Stimulated activated CD8-positive, alpha-beta memory T cell treated with anti-CD3 and anti-CD28 coated beads, Interleukin-12 subunit alpha, Interleukin-12 subunit beta, amount 100 ng/mL, for 1 hour (primary cell): ENCODE results near the gene GRIA2.
"Not testable (repeated sequence)": the region's sequence is repeated elsewhere in the genome, so short reads cannot be mapped to it uniquely, and the experiment has no call there.

Experiments used
- DNase-seq: peaks from one replicate; pipeline ENCODE4 v3.0.0-alpha.2; 2020; ENCODE audit warnings: low read depth

Gene GRIA2

DNA sequence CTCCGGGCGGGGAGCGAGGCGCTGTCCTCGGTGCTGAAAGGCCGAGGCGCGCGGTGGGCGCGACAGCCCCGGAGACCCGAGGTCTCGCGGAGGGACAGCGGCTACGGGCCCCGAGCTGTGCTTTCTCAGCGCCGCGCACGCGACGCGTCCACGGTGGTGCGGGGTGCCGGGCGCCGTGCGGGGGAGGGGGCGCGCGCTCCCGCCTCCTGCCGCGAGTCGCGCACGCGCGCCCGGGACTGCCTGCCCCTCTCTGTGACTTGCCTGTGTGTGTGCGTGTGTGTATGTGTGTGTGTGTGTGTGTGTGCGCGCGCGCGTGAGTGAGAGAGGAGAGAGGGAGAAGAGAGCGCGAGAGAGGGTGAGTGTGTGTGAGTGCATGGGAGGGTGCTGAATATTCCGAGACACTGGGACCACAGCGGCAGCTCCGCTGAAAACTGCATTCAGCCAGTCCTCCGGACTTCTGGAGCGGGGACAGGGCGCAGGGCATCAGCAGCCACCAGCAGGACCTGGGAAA is at the start of gene GRIA2:
TSS of gene GRIA2 (plus strand) at position 358 of the 511 bp plus-strand sequence. CDS start 315 bp downstream, outside the sequence.
- no peak for DNase-seq

DNA sequence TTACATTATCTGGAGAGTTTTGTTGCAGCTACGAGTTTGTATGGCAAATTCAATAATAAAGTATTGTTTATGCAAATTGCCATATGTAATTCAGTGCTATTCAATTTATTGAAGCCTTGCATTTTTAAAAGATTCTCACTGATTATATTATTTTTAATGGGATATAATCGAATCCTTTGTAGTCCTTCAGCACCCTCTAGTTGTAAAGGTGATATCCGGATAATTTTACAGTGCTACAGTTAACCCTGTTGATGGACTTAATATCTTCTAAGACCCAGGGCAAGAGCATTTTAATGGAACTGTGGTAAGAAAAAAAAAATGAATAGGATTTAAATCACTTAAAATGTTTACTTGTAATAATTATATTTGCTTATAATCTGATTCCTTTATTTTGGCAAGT is 48.5 kb upstream of the GRIA2 start:
- DNase-seq, result no peak

DNA sequence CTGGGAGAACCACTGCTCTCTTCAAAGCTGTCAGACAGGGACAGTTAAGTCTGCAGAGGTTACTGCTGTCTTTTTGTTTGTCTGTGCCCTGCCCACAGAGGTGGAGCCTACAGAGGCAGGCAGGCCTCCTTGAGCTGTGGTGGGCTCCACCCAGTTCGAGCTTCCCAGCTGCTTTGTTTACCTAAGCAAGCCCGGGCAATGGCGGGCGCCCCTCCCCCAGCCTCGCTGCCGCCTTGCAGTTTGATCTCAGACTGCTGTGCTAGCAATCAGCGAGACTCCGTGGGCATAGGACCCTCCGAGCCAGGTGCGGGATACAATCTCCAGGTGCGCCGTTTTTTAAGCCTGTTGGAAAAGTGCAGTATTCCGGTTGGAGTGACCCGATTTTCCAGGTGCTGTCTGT is 40.3 kb upstream of the GRIA2 start:
- DNase-seq, result not testable (repeated sequence)

DNA sequence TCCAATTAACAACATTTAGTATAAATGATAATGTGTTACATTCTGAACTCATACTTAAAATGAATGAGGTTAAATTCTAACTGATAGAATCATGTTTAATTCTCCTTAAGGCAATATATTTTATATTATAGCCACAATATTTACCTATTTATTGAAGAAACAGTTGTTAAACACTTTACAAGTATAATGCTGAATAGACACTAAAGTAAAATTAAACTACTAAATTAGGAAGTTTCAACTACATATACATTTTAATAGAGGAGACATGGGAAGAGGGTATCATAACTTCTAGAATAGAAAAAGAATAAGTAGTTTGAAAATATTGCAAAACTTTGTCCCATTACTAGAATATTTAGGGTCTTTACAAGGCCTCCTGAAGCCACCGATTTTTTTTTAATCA is 36.2 kb upstream of the GRIA2 start:
- DNase-seq, result no peak

DNA sequence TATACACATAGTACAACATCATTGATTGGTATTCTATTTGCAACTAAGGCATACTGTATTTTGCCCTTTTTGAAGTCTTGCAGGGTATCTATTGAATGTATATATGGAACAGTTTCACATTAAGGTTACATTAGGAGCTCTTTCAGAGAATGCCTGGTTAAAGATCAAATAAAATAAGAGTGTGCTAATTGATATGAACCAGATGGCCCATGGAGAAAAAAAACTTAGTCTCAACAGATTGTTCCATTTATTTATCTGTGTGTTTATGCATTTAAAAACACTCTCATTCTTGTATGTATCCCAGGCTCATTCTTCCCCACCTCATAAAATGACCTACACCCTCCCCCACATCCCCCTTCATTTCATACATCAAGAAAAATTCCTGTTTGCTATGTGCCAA is 35.2 kb upstream of the GRIA2 start:
- DNase-seq, result no peak

DNA sequence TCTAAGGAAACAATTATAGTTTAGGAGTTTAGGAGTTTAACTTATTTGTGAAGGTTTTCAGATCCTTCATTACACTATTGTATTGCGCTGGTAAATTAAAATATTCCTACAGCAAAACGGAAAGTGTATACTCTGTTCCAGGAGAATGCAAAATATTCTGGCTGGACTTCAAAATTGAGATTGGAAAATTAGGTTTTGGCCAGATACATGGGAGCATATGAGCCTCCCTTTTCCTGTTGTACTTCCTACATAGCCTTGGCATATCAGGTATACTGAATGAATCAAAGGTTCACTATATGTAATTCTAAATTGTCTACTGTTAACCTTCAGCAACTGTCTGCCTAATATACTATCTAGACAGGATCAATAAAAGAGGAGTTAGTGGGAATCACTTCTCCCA is 25.2 kb upstream of the GRIA2 start:
- DNase-seq, result no peak

DNA sequence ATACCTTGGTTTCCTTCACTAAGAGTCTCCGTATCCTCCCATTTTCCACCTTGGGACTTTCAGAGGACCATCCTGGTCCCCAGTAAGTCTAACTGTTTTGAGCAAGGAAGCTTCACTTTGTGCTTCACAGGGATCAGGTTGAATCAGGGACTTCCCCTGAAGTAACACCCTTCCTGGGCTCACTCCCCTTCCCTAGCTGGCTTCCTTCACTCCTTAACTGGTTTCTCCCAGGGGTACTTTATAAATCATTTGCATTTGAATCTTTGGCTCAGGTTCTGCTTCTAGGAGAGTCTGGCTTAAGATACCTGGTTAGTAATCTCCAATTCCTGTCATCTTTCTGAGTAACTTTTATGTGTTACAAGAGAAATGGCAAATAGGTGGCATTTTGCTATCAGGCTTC is 24.5 kb upstream of the GRIA2 start:
- DNase-seq, result no peak

DNA sequence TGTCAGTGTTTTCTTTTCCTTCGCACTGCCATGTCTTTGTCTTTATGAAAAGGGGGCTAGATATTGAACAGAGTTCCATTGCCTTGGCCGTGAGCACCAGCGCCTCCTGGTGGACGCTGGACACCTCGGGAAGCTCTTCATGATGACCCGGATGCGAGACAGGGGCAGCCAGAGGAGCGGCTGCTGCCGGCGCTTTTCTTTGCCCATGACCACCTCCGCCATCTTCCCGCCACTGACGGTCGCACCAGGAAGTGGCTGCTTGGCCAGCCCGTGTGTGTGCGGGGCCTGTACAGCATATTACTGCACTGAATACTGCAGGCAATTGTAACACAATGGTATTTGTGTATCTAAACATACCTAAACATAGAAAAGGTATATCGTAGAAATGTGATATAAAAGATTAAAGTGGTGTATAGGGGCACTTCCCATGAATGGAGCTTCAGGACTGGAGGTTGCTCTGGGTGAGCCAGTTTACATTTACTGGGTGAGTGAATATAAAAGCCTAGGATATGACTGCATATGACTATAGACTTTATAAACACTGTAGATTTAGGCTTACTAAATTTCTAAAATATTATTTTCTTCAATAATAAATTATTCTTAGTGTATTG is 15.8 kb upstream of the GRIA2 start:
- DNase-seq, result no peak

DNA sequence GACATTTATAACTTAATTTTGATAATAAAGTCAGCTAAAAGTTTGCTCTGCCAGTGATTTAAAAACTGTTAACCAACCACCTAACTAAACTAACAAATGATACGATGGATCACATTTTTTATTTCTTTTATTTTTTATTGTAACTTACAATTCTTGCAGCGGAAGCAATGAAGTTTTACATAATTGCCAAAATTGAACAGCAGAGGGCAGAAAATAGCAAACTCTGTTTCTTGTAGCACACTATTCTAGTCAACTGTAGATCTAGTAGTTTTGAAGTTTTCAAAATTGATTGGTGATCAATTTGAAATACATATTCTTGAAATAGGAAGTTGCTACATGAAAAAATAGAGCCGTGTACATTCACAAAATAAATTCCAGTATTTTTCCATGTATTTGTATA is 2.8 kb upstream of the GRIA2 start:
- DNase-seq, result no peak

DNA sequence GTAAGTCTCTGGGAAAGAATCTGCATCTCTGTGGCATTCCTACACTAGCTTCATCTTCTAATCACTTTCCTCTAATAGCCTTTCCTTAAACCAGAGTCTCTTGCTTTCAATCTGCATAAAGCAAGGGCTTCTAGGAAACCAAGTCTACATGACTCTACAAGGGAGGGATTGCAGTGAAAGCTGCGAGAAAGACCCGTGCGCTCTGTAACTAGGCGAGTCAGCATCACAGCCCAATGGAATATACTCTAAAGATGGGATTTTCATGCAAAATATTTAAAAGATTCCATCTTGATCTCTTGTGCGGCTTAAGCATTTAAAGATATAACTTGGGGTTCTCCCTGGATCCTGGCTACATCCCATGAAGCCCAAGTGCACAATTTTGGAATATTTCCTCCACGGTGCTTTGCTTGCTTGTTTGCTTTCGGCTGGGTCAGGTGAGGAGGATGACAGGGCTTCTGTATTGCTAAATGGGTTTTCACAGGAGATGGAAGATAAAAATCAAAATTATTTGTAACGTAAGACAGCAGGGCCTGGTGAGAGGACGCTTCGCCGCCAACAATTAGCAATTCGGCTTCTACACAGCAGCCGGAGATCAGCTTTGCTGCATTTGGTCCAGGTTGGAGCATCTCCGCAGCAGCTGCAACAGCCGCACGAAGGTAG is 687 bp upstream of the GRIA2 start:
- no peak for DNase-seq

DNA sequence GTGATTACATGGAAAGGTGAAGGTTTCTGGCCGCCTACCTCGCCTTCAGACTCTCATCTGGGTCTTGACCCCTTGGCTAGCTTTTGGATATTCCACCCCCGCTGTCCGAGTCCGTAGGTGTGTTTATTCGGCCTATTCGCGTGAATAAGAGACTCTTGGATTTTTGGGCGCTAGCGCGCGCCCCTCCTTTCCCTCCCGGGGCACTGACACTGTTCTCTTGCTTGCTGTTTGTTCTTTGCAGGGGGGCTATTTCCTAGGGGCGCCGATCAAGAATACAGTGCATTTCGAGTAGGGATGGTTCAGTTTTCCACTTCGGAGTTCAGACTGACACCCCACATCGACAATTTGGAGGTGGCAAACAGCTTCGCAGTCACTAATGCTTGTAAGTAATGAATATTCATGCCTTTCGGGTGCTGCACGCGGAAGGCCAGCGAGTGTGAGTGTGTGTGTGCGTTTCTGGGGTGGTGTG is 932 bp downstream of the GRIA2 start:
- no peak for DNase-seq

DNA sequence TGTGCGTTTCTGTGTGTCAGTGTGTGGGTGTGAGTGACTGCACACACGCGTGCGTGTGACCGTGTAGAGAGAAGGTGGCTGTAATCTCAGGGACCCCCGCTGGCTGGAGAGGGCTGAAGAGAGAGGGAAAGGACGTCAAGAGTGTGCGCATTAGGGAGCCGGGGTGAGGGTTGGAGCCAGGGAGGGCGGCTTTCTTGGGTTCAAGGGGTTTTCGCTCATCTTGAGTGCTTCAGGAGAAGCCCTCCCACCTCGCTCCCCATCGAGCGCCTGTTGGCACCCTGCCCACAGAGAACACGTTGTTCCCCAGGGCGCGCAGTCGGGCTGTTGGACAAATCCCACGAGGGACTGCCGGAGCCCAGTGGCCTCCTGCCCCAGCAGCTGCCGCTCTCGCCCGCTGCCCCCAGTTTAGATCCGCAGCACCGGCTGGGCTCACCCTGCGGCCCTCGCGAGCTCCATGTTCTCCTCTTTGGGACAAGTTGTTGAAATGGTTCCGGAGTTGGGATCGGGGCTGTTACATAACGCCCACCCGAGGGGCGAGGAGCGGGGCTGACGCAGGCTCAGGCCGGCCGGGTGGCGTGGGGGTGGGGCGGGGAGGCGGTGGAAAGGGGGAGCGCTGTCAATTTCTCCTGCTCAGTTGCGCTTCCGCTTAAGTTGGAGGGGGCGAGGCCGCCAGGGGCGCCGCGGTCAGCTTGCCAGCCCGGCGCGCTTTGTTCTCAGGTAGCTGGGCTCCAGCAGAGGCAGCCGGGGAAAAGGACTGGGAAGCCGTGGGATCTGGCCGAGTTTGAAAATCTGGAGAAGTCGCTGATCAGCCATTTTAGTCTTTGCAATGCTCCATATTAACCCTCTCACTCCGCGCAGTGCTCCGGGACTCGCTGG is 1.6 kb downstream of the GRIA2 start:
- no peak for DNase-seq

DNA sequence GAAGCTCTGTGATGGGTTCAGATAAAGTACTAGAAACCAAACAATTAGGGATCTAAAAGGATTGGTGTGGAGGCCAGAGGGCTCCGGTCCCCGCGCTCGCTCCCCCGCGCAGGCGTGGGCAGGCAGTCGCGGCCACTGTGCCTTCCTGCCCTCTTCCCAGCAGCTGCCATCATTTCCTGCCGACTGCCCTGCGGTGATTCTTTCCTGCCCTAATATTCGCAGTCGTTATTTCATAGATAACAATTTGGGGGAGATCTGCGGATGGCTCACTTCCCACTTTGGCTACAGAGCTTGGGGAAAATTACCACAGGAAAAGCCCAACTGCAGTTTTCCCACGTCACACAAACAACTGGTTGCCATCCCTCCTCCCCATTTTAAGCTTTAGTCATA is 2.2 kb downstream of the GRIA2 start:
- no peak for DNase-seq

DNA sequence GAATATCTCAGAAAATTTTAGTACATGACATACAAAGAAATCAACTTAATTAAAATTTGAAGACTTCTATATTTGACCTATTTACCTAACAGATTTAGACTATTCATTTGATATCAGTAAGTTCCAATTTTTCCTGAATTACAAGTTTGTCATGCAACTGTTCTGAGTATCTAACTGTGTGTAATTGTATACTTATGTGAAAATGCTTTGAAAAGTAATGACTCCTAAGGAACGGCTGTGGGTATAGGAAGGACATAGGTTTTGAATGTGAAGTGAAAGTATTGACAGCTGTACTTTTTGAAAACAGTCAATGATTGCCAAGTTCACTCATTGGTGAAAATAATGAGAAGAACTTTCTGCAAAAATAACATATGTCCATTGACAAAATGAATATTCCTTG is 2.9 kb downstream of the GRIA2 start:
- DNase-seq, result no peak

DNA sequence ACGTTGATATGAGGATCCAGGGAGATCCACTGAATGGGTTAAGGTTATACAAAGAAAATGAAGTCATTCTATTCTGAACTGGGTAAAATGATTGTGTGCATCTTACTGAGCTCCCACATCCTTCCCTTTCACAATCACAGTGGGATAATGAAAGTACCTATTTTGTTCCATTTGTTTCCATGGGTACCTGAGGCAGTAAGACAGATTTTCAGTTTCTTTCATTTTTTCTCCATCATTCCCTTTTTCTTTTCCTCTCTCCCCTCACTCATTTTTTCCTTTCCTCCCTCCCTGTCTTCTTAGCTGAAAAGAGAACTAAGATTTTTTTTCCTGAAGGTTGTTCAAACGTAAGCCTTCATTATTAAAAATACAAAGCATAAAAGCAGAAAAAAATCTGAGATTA is 4.6 kb downstream of the GRIA2 start:
- DNase-seq, result no peak

DNA sequence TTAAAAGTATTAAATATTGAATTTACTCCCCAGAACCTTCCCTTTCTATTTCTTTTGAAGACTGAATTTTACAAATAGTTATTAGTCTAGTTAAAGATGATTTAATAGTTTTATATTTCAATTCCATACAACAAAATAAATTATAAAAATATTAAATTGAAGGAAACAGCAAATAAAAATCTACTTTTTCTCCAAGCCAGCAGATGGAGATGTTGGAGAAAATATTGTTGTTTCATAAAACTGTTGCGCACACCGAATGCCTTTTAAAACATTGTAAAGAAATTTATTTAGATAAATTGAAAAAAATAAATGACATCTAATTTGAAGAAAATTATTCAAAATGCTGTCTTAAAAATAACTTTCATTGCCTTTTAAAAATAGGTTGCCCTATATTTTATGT is 5.5 kb downstream of the GRIA2 start:
- DNase-seq, result no peak

DNA sequence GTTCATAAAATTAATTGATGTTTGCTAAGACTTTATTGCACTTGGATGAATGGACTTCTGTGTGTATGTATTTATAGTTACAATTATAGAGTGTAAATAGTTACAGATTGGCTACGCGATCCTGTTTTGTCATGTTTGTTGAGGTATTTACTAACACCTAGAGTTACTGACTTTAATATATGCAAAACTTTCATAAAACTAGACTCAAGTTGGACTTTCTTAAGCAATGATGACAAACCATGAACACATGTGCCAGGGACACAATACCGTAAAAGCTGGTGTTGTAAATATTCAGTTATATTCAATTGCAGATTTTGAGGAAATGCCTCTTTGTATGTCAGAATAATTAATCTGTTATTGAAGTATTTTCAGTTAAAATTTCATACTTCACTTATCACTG is 6.1 kb downstream of the GRIA2 start:
- DNase-seq, result no peak

DNA sequence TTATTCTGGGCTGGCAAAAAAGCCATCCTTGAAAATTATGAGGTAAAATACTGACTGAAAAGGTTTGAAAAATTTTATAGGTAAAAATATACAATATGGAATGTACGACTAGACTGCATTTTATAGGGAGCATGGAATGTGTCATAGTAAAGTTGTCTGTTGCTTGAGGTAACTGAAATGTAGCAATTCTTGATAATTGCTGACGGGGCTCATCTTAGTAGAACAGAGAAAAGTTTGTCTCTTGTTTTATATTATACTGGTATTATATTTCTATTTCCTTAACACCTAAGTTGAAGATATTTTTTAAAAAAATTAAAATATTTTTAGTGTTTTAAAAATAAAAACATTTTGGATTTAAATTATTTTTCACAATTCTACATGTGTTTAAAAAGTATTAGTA is 11.0 kb downstream of the GRIA2 start:
- no peak for DNase-seq

DNA sequence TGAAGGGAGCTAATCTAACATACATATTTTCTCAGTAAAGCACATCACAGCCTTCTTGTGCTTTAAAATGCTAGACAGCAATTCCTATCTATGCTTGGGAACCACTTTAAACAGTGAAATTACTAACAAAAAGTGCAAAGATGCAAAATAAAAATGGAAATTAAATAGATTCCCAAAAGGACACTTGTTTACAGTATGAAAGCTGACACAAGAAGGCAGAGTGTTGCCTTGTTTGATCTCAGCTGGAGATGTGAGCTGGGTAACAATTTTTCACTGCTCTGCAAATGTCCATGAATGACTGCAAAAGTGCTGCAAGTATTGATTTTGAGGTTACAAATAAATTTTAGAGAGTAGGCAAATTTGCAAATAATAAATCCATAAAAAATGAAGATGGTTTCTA is 22.3 kb downstream of the GRIA2 start:
- no peak for DNase-seq

DNA sequence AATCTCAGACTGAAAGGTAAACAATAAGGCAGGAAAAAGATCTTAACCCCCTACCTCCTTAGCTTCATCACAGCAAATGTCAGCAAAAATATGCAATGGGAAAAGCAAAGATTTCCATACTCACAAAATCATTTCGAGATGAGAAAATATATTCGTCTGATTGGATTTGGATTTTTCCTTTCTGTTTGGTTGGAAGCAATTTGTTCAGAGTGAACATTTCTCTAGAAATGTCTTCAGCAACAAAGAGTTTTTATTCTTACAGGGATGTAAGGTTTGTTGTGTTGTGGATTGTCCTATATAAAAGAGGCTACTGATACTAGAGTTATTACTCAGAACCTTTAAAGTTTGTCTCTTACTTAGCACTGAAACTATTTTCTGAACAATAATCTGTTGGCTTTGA is 23.8 kb downstream of the GRIA2 start:
- DNase-seq, result no peak

DNA sequence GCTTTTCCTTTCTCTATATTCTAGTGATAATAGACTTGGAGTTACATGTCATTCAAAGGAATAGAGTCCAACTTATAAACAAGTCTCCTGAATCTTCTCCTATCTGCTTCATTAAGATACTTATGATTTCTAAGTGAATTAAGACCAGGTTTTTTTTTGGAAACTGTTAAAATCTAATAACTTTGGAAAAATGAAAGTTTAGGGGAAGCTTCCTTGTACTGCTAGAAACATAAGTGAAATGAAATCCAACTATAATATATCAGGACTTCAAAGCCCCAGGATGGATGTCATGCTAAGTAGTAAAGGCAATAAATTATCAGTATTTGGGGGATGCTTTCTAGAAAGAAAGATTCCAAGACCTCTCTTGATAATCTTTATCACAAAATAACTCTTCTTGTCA is 24.8 kb downstream of the GRIA2 start:
- no peak for DNase-seq

DNA sequence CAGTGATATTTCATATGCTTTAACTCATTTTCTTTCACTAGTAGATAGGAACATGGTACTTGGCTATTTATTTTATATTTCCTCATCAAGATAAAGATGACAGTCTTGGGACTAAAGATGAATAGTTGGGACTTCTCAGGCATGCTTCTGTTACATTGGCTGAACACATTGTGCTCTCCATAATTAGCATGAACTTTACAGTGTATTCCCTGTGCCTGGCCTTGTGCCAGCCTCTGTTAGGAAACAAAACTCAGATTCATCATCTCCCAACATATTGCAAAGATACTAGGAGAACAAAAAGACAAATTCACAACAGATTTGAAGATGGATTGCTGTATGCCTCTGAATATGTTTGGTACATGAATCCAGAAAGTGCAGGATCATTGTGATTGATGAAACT is 26.4 kb downstream of the GRIA2 start:
- no peak for DNase-seq

DNA sequence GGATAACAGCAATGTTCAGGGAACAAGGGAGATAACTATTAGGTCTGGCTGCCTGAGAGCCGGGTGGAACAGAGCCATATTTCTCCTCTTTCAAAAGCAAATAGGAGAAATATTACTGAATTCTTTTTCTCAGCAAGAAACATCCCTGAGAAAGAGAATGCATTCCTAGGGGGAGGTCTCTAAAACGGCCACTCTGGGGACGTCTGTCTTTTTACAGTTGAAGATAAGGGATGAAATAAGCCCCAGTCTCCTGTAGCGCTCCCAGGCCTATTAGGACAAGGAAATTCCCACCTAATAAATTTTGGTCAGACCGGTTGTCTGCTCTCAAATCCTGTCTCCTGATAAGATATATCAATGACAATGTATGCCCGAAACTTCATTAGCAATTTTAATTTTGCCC is 37.6 kb downstream of the GRIA2 start:
- not testable (repeated sequence) for DNase-seq
